SK-N-SH (cell line): ENCODE measurements around the gene DMRTB1. TPM values are rescaled to one million over a fixed set of nuclear protein-coding genes. Genes with fewer than 3 reads are reported as not detected.

Experiments used
- CTCF ChIA-PET: fragments of 300-600, 350-600 bp; formaldehyde crosslinking; extraction: SDS; loops from one replicate; lab custom pipeline; 2021; lab: Yijun Ruan, JAX
- POLR2A ChIA-PET: fragments of 350-600 bp; sonication (Branson Sonifier 250); formaldehyde crosslinking; extraction: SDS; loops from one replicate; lab custom pipeline; 2020; ENCODE audit warnings: antibody characterized with exemption, inconsistent platforms; lab: Yijun Ruan, JAX
- DNase-seq: peaks from one replicate; pipeline ENCODE4 v3.0.0; 2012
- H2AFZ ChIP-seq: fragments of 200-600 bp; sonication (generic); 2 replicates; pipeline ENCODE4 v1.8.1; 2016; ENCODE audit warnings: antibody characterized with exemption, mild to moderate bottlenecking, low read depth
- H3F3A ChIP-seq: fragments of 200-600 bp; sonication (generic); replicated peaks from 2 replicates; pipeline ENCODE3; 2016; ENCODE audit warnings: antibody characterized with exemption, mild to moderate bottlenecking; ENCODE audit not compliant: insufficient read depth
- H3K27ac ChIP-seq, 2 experiments: fragments of 200-500 bp in 1 of 2; fragments of 200-600 bp in 1 of 2; sonication (Bioruptor generic) in 1 of 2; sonication (generic), shearing (Covaris generic) in 1 of 2; 2 replicates each; pipeline versions ENCODE4 v1.5.1 to v1.6.1; 2014 to 2016; ENCODE audit warnings: low read depth in 2 of 2, inconsistent platforms in 1 of 2, low read length in 1 of 2, mild to moderate bottlenecking in 1 of 2, mixed read lengths in 1 of 2
- H3K27me3 ChIP-seq: fragments of 200-600 bp; sonication (generic), shearing (Covaris generic); 2 replicates; pipeline ENCODE4 v1.6.1; 2016; ENCODE audit warnings: mixed run types; ENCODE audit not compliant: insufficient read depth
- H3K36me3 ChIP-seq, 2 experiments: fragments of 200-500 bp in 1 of 2; fragments of 200-600 bp in 1 of 2; sonication (Bioruptor generic) in 1 of 2; sonication (generic) in 1 of 2; replicated peaks in 1 of 2; 2 replicates each; pipeline versions ENCODE3 to v1.5.1; 2014 to 2016; ENCODE audit warnings: low read length in 1 of 2, mild to moderate bottlenecking in 1 of 2; ENCODE audit not compliant: insufficient read depth in 2 of 2, control insufficient read depth in 1 of 2
- H3K4me1 ChIP-seq, 2 experiments: fragments of 200-500 bp in 1 of 2; fragments of 200-600 bp in 1 of 2; sonication (Bioruptor generic) in 1 of 2; sonication (generic), shearing (Covaris generic) in 1 of 2; 2 replicates each; pipeline versions ENCODE4 v1.5.1 to v1.6.1; 2014 to 2016; ENCODE audit warnings: low read depth in 1 of 2, low read length in 1 of 2, mixed run types in 1 of 2; ENCODE audit not compliant: insufficient read depth in 2 of 2, control insufficient read depth in 1 of 2
- H3K4me2 ChIP-seq: fragments of 200-600 bp; sonication (generic), shearing (Covaris generic); 2 replicates; pipeline ENCODE4 v1.6.1; 2017; ENCODE audit warnings: mixed run types
- H3K4me3 ChIP-seq, 2 experiments: fragments of 200-500 bp in 1 of 2; fragments of 200-600 bp in 1 of 2; sonication (Bioruptor generic) in 1 of 2; sonication (generic), shearing (Covaris generic) in 1 of 2; 2 replicates each; pipeline versions ENCODE4 v1.5.1 to v1.8.1; 2014 to 2016; ENCODE audit warnings: low read depth in 2 of 2, inconsistent platforms in 1 of 2, low read length in 1 of 2, mild to moderate bottlenecking in 1 of 2, mixed read lengths in 1 of 2, moderate library complexity in 1 of 2
- H3K79me2 ChIP-seq: fragments of 200-600 bp; sonication (generic); 2 replicates; pipeline ENCODE4 v1.8.1; 2017; ENCODE audit warnings: mild to moderate bottlenecking; ENCODE audit not compliant: insufficient read depth
- H3K9ac ChIP-seq: fragments of 200-600 bp; sonication (generic); 2 replicates; pipeline ENCODE4 v1.6.1; 2017; ENCODE audit warnings: mixed run types
- H3K9me2 ChIP-seq: fragments of 200-600 bp; sonication (generic); 2 replicates; pipeline ENCODE4 v1.6.1; 2017; ENCODE audit warnings: mixed run types
- H3K9me3 ChIP-seq: fragments of 200-600 bp; sonication (generic); 2 replicates; pipeline ENCODE4 v1.6.1; 2017; ENCODE audit warnings: mixed run types, mild to moderate bottlenecking, moderate library complexity
- H4K20me1 ChIP-seq: fragments of 200-600 bp; sonication (generic); 2 replicates; pipeline ENCODE4 v1.6.1; 2017; ENCODE audit warnings: mild to moderate bottlenecking, mixed run types; ENCODE audit not compliant: insufficient read depth
- CTCF ChIP-seq: fragments of 200-600 bp; sonication (generic); IDR thresholded peaks from 2 replicates; pipeline ENCODE4 v1.6.1; 2017; ENCODE audit warnings: antibody characterized with exemption, mild to moderate bottlenecking, moderate library complexity
- FOXJ3 ChIP-seq: sonication (generic); formaldehyde crosslinking; IDR thresholded peaks from 2 replicates; pipeline ENCODE4 v1.5.1; 2020; ENCODE audit warnings: mild to moderate bottlenecking, missing genetic modification reagents
- MXI1 ChIP-seq: IDR thresholded peaks from 2 replicates; pipeline ENCODE4 v1.6.1; 2012; ENCODE audit warnings: mild to moderate bottlenecking, low read depth, low read length, improper control_type of control experiment
- POLR2AphosphoS5 ChIP-seq: IDR thresholded peaks from 2 replicates; pipeline ENCODE4 v1.6.1; 2012; ENCODE audit warnings: low read depth, low read length
- RCOR1 ChIP-seq: fragments of 150-350 bp; IDR thresholded peaks from 2 replicates; pipeline ENCODE4 v1.6.1; 2017; ENCODE audit warnings: antibody characterized with exemption, low read length
- TEAD4 ChIP-seq: IDR thresholded peaks from 2 replicates; pipeline ENCODE4 v1.4.0; 2012; ENCODE audit warnings: mild to moderate bottlenecking, borderline replicate concordance; ENCODE audit not compliant: insufficient read depth
- YY1 ChIP-seq: IDR thresholded peaks from 2 replicates; pipeline ENCODE4 v1.4.0; 2012; ENCODE audit warnings: low read depth, mild to moderate bottlenecking
- WGBS: methylation state at CpG from one replicate; pipeline ENCODE4 v1.1.6; 2017; ENCODE audit warnings: low lambda C conversion rate; 5-methylcytosine and 5-hydroxymethylcytosine counted together
- polyA plus RNA-seq, 3 experiments: library from polyadenylated mRNA; depleted of rRNA; stranded (reverse); fragments of >200 nt; gene quantifications; 2 replicates each; pipeline ENCODE4 v1.2.3, GENCODE V29; 2012

DMRTB1 gene
- polyA plus RNA-seq, 1 of the 3 experiments (the other 2 are of a cell fraction) = not detected

- Histone ChIP-seq H4K20me1 (no peaks in the 10 kb centered on the region), H3K36me3 (no peaks in the 10 kb centered on the region), H3K79me2 (no peaks in the 10 kb centered on the region), H3K4me3 (no peak overlapping the region), H3K9me3 (no peaks in the 10 kb centered on the region), H3K9me2 (no peaks in the 10 kb centered on the region), H2AFZ (no peak overlapping the region), H3K9ac (no peak overlapping the region), H3F3A (no peaks in the 10 kb centered on the region), H3K27me3 (no peaks in the 10 kb centered on the region), H3K4me2 (no peak overlapping the region), H3K27ac (no peak overlapping the region; a peak in 1 of 4 replicates), H3K4me1 (peaks cover 0 to 56% of the 10 kb centered on the region in 2 experiments; a peak in 1 of 4 replicates)
- POLR2A ChIA-PET = no interaction called here
- DNase-seq = no peak
- CTCF ChIA-PET = interaction anchor here (1.1 to 2.0 kb wide), 2 partner anchors 16 to 18 kb away, joined by 3 to 9 read pairs; no protein-coding TSS in a partner anchor
- WGBS = 71% methylated on average over 9 of the region's 21 CpGs
- no peak for TF ChIP-seq YY1
Measured at GRCh38 chr1:53501065-53502005, 42.1 kb downstream of the DMRTB1 start.

- H3K79me2 ChIP-seq = no peaks in the 10 kb centered on the region
- H4K20me1 ChIP-seq = no peaks in the 10 kb centered on the region
- no peak overlapping the region for H2AFZ ChIP-seq
- no peaks in the 10 kb centered on the region for H3K9me2 ChIP-seq
- 69% methylated on average over 5 of the region's 7 CpGs for WGBS
- POLR2A ChIA-PET = no interaction called here
- H3K27ac ChIP-seq = no peak overlapping the region; a peak in 1 of 4 replicates
- no peak overlapping the region for H3K4me2 ChIP-seq
- H3K36me3 ChIP-seq = no peaks in the 10 kb centered on the region
- peaks cover 0 to 54% of the 10 kb centered on the region in 2 experiments; a peak in 1 of 4 replicates for H3K4me1 ChIP-seq
- TF ChIP-seq POLR2AphosphoS5 (no peak), RCOR1 (no peak)
- TF ChIP-seq, all 33 proteins: peak for 0
- H3K4me3 ChIP-seq = no peak overlapping the region
- H3F3A ChIP-seq = no peaks in the 10 kb centered on the region
- H3K9ac ChIP-seq = no peak overlapping the region
- H3K9me3 ChIP-seq = no peaks in the 10 kb centered on the region
- no peaks in the 10 kb centered on the region for H3K27me3 ChIP-seq
- CTCF ChIA-PET = interaction anchor here (1.0 to 1.1 kb wide), 3 partner anchors 17 to 184 kb away, joined by 3 to 4 read pairs (median 4); no protein-coding TSS in a partner anchor
- DNase-seq = peak; percentile 64
Measured at GRCh38 chr1:53502641-53503432, 43.6 kb downstream of the DMRTB1 start.

GRCh38 chr1:53503433-53504217, 44.4 kb downstream of the DMRTB1 start:
- Histone ChIP-seq H3K4me1 (peaks cover 0 to 47% of the 10 kb centered on the region in 2 experiments; a peak in 1 of 4 replicates), H3K36me3 (no peaks in the 10 kb centered on the region), H3F3A (no peaks in the 10 kb centered on the region), H3K9ac (no peak overlapping the region), H3K27me3 (no peaks in the 10 kb centered on the region), H3K4me3 (no peak overlapping the region), H2AFZ (no peak overlapping the region), H3K27ac (no peak overlapping the region; a peak in 1 of 4 replicates), H3K4me2 (no peak overlapping the region), H3K9me2 (no peaks in the 10 kb centered on the region), H3K9me3 (no peaks in the 10 kb centered on the region), H3K79me2 (no peaks in the 10 kb centered on the region), H4K20me1 (no peaks in the 10 kb centered on the region)
- CTCF ChIA-PET = interaction anchor here (1.0 to 1.1 kb wide), 3 partner anchors 17 to 184 kb away, joined by 3 to 4 read pairs (median 4); no protein-coding TSS in a partner anchor
- no peak for TF ChIP-seq MXI1
- no peak for TF ChIP-seq TEAD4
- no peak for TF ChIP-seq CTCF
- no peak for TF ChIP-seq FOXJ3 (CRISPR knock-in tag)
- peak; percentile 55 for DNase-seq
- 90% methylated on average over 23 of the region's 27 CpGs for WGBS
- POLR2A ChIA-PET = no interaction called here
